HEK293T (cell line): ENCODE measurements around the gene FHOD3.

Experiments used
- CTCF ChIA-PET: fragments of 350-600 bp; formaldehyde crosslinking; extraction: SDS; loops from one replicate; lab custom pipeline; 2021; ENCODE audit warnings: antibody characterized with exemption, inconsistent platforms; lab: Yijun Ruan, JAX
- POLR2A ChIA-PET: fragments of 350-600 bp; formaldehyde crosslinking; extraction: SDS; loops from one replicate; lab custom pipeline; 2020; ENCODE audit warnings: antibody characterized with exemption, inconsistent platforms; lab: Yijun Ruan, JAX
- DNase-seq: peaks from one replicate; pipeline ENCODE4 v3.0.0; 2012; ENCODE audit warnings: mixed read lengths; ENCODE audit errors: extremely low spot score
- ARNT ChIP-seq: fragments of 450-650 bp; IDR thresholded peaks from 2 replicates; pipeline ENCODE4 v1.6.1; 2017; ENCODE audit warnings: mild to moderate bottlenecking
- BHLHE40 ChIP-seq: fragments of 450-650 bp; IDR thresholded peaks from 2 replicates; pipeline ENCODE4 v1.6.1; 2016; ENCODE audit warnings: mild to moderate bottlenecking, moderate library complexity, borderline replicate concordance
- CTBP1 ChIP-seq: fragments of 450-650 bp; IDR thresholded peaks from 2 replicates; pipeline ENCODE4 v1.6.1; 2016; ENCODE audit warnings: borderline replicate concordance
- ELF4 ChIP-seq: fragments of 450-650 bp; IDR thresholded peaks from 2 replicates; pipeline ENCODE4 v1.6.1; 2017; ENCODE audit warnings: antibody characterized with exemption
- FOXA1 ChIP-seq: fragments of 450-650 bp; IDR thresholded peaks from 2 replicates; pipeline ENCODE4 v1.6.1; 2016; ENCODE audit warnings: mild to moderate bottlenecking
- FOXK2 ChIP-seq: fragments of 450-650 bp; IDR thresholded peaks from 2 replicates; pipeline ENCODE4 v1.6.1; 2016; ENCODE audit warnings: mild to moderate bottlenecking
- FOXM1 ChIP-seq: fragments of 450-650 bp; IDR thresholded peaks from 2 replicates; pipeline ENCODE4 v1.6.1; 2017; ENCODE audit warnings: mild to moderate bottlenecking, borderline replicate concordance
- HDGF ChIP-seq: fragments of 450-650 bp; IDR thresholded peaks from 2 replicates; pipeline ENCODE4 v1.6.1; 2017; ENCODE audit warnings: antibody characterized with exemption, borderline replicate concordance
- L3MBTL2 ChIP-seq: fragments of 450-650 bp; conservative IDR thresholded peaks from 2 replicates; pipeline ENCODE4 v1.6.1; 2016; ENCODE audit warnings: mild to moderate bottlenecking
- LEF1 ChIP-seq: fragments of 450-650 bp; IDR thresholded peaks from 2 replicates; pipeline ENCODE4 v1.6.1; 2017; ENCODE audit warnings: mild to moderate bottlenecking, borderline replicate concordance
- NFRKB ChIP-seq: fragments of 450-650 bp; IDR thresholded peaks from 2 replicates; pipeline ENCODE4 v1.6.1; 2016; ENCODE audit warnings: mild to moderate bottlenecking, moderate library complexity
- PKNOX1 ChIP-seq: fragments of 450-650 bp; IDR thresholded peaks from 2 replicates; pipeline ENCODE4 v1.6.1; 2016
- SP1 ChIP-seq: fragments of 450-650 bp; IDR thresholded peaks from 2 replicates; pipeline ENCODE4 v1.6.1; 2017
- SUZ12 ChIP-seq: fragments of 450-650 bp; IDR thresholded peaks from 2 replicates; pipeline ENCODE4 v1.6.1; 2016; ENCODE audit warnings: mild to moderate bottlenecking
- TARDBP ChIP-seq: fragments of 450-650 bp; IDR thresholded peaks from 2 replicates; pipeline ENCODE4 v1.6.1; 2016
- ZNF384 ChIP-seq: fragments of 450-650 bp; IDR thresholded peaks from 2 replicates; pipeline ENCODE4 v1.6.1; 2016

FHOD3 gene

GRCh38 chr18:36442717-36443116 is 145.2 kb downstream of the FHOD3 start:
- ChIA-PET CTCF (interaction anchor here (1.0 kb wide), 1 partner anchor 19 kb away, joined by 4 read pairs; no protein-coding TSS in a partner anchor), POLR2A (no interaction called here)
- TF ChIP-seq BHLHE40 = no peak
- no peak for TF ChIP-seq L3MBTL2
- no peak for TF ChIP-seq SUZ12
- no peak for TF ChIP-seq ZNF384
- no peak for DNase-seq

- DNase-seq = no peak
- TF ChIP-seq HDGF (no peak), SP1 (no peak), TARDBP (no peak), SUZ12 (no peak), BHLHE40 (no peak), ARNT (no peak), FOXA1 (no peak), PKNOX1 (no peak), LEF1 (no peak), NFRKB (no peak), CTBP1 (no peak), FOXM1 (no peak), L3MBTL2 (no peak), ZNF384 (no peak), FOXK2 (no peak)
- POLR2A ChIA-PET = no interaction called here
- CTCF ChIA-PET = no interaction called here
Measured at GRCh38 chr18:36446059-36446458, 148.5 kb downstream of the FHOD3 start.

GRCh38 chr18:36448384-36449290 is 151.1 kb downstream of the FHOD3 start:
- DNase-seq = no peak
- ChIA-PET CTCF (interaction anchor here (0.5 kb wide), 1 partner anchor 77 kb away, joined by 3 read pairs; no protein-coding TSS in a partner anchor), POLR2A (no interaction called here)
- TF ChIP-seq TARDBP (no peak), SP1 (no peak)

GRCh38 chr18:36449451-36449850 is 151.9 kb downstream of the FHOD3 start:
- DNase-seq = no peak
- ChIA-PET POLR2A (no interaction called here), CTCF (no interaction called here)
- TF ChIP-seq ELF4 = no peak
- no peak for TF ChIP-seq TARDBP
- no peak for TF ChIP-seq HDGF
- no peak for TF ChIP-seq FOXM1
- TF ChIP-seq SP1 = no peak
- TF ChIP-seq ZNF384 = no peak
- TF ChIP-seq ARNT = no peak
- TF ChIP-seq FOXA1 = no peak
- no peak for TF ChIP-seq LEF1
- no peak for TF ChIP-seq SUZ12
- TF ChIP-seq BHLHE40 = no peak
- no peak for TF ChIP-seq CTBP1
- no peak for TF ChIP-seq PKNOX1
- TF ChIP-seq L3MBTL2 = no peak
- TF ChIP-seq FOXK2 = no peak
- no peak for TF ChIP-seq NFRKB

GRCh38 chr18:36450264-36450663 is 152.8 kb downstream of the FHOD3 start:
- TF ChIP-seq FOXM1 (no peak), ZNF384 (no peak), SP1 (no peak)
- ChIA-PET CTCF (interaction anchor here (1.1 kb wide), 1 partner anchor 15 kb away, joined by 3 read pairs; no protein-coding TSS in a partner anchor), POLR2A (no interaction called here)
- DNase-seq = no peak

GRCh38 chr18:36451454-36452251 is 154.1 kb downstream of the FHOD3 start:
- CTCF ChIA-PET = no interaction called here
- no peak for DNase-seq
- TF ChIP-seq CTBP1 = no peak
- TF ChIP-seq PKNOX1 = no peak
- no peak for TF ChIP-seq ZNF384
- TF ChIP-seq LEF1 = no peak
- TF ChIP-seq HDGF = no peak
- TF ChIP-seq L3MBTL2 = no peak
- TF ChIP-seq BHLHE40 = no peak
- TF ChIP-seq SP1 = no peak
- TF ChIP-seq ARNT = no peak
- TF ChIP-seq TARDBP = no peak
- no peak for TF ChIP-seq FOXK2
- no peak for TF ChIP-seq SUZ12
- no peak for TF ChIP-seq NFRKB
- TF ChIP-seq FOXA1 = no peak
- POLR2A ChIA-PET = no interaction called here
